ENCODE results near the gene SPSB4.

Gene SPSB4

DNA sequence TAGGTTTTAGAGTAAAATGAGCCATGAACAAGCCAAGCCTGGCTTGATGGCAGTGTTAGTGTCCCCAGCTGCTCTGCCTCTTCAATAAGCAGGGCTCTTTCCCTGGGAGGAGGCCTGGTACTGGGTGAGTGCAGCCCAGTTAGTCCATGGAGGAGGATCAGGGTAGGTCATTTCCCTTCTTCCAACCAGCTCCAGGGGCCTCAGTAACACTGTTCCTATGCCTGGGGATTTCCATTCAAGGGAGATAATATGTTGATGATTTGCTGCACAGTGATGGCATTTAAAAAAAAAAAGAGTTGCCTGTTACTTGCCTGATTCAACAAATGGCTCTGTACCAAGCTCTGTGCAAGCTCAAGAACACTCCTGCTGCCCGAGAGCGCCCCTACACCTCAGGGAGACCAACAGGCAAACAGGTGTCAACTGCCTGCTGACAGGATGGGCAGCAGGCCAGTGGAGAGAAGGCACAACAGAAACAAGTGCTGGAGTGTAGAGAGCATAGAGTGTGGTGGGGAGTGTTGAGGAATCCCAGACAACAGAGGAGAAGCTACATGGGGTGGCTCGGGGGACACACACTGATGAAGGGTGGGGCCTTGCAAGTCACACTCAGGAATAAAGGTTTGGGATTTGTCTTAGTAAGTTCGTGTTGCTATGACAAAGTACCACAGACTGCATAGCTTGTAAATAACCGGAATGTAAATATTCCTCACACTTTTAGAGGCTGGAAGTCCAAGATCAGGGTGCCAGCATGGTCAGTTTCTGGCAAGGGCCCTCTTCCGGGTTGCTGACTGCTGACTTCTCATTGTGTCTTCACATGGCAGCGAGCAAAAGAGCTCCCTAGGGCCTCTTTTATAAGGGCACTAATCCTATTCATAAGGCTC, 101.9 kb downstream of the SPSB4 start:
- no peak for DNase-seq (ENCODE audit: low read depth)

GRCh38 chr3:141153679-141153966, 102.5 kb downstream of the SPSB4 start:
- no peak for DNase-seq (ENCODE audit: low read depth)

DNA sequence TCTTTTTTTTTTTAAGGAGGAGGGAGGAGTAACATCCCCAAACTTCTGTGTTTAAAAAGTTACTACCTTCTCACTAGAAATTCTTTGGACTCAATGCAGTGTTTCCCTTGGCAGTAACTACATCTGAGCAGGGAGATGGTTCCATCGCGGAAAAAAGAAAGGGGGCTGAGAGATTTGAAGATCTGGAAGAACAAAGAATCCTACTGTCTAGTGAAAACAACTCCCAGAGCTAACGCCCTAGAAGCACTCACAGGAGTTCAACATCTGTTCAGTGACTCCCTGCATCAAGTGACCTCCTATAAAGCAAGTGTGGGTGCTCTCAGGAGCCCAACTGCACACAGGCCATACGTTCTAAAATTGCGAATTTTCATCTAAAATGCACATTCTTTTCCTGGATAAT, 113.7 kb downstream of the SPSB4 start:
- no peak for DNase-seq (ENCODE audit: low read depth)

DNA sequence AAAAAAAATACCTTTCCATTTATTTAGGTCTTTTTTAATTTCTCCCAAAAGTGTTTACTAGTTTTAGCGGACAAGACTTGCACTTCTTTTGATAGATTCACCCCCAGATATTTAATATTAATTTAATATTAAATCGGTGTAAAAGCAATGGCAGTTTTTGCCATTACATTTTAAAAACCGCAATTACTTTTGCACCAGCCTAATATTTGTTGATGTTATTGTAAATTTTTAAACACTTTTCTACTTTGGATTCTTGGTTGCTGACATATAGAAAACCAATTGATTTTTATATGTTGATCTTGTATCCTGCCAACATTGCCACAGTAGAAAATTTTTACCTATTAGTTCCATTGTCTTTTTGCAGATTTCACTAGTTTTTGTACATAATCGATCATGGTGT, 116.5 kb downstream of the SPSB4 start:
- DNase-seq (ENCODE audit: low read depth): no peak

- DNase-seq (ENCODE audit: low read depth): no peak
Observed at GRCh38 chr3:141170678-141171295, 119.6 kb downstream of the SPSB4 start.

- no peak for DNase-seq (ENCODE audit: low read depth)
Observed at GRCh38 chr3:141174674-141175073, 123.5 kb downstream of the SPSB4 start.

GRCh38 chr3:141176775-141177174, 125.6 kb downstream of the SPSB4 start:
- DNase-seq (ENCODE audit: low read depth): no peak

DNA sequence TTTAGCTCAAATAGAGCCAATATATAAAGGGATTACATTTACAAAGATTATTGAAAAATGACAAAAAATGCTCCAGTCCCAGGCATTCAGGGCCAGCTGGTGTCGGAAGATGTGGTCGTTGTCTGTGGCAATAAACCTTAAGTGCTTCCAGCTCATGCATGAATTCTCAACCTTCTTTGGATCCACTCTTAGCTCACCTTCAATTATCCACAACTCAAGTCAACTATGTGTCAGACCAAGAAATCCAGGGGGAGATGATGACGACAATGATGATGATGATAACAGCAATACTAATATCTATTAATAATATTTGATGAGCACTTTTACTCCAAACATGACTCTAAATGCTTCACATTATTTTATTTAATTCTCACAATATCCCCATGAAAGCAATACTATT, 126.9 kb downstream of the SPSB4 start:
- DNase-seq (ENCODE audit: low read depth): no peak

- no peak for DNase-seq (ENCODE audit: low read depth)
Observed at GRCh38 chr3:141178551-141178950, 127.4 kb downstream of the SPSB4 start.

DNA sequence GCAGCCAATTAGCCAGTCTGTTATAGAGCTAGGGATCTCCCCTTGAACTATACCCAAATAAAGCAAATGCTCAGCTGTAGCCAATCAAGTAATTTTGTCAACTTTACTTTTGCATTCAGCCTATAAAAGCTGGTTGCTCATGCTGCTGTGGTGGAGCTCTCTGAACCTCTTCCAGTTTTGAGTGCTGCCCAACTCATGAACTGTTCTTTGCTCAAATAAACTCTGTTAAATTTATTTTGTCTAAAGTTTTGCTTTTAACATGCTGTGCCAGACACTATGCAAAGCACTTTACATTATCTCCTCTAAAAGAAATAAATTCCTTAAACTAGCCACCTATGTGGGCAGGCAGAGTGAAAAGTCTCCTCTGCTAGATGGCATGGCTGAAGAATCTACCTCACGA, 128.8 kb downstream of the SPSB4 start:
- no peak for DNase-seq (ENCODE audit: low read depth)

DNA sequence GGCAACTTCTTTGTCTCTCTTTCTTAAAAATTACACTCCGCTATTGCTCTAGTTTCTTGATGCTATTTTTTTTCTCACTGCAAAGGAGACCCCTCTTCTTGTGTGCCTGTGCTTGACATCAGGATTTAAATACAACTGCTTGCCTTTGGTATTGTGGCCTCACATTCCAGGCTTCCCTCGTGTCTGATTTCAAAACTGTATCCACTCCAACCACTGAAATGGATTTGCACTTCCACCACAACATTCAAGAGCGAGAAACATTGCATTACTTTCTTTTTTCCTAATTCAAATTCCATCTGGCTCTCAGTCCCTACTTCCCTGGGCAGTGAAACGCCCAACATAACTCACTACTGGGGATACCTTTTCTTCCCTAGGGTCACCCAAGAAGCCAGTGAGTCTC, 130.0 kb downstream of the SPSB4 start:
- DNase-seq (ENCODE audit: low read depth): no peak

- DNase-seq (ENCODE audit: low read depth): no peak
Observed at GRCh38 chr3:141181819-141182218, 130.7 kb downstream of the SPSB4 start.

DNA sequence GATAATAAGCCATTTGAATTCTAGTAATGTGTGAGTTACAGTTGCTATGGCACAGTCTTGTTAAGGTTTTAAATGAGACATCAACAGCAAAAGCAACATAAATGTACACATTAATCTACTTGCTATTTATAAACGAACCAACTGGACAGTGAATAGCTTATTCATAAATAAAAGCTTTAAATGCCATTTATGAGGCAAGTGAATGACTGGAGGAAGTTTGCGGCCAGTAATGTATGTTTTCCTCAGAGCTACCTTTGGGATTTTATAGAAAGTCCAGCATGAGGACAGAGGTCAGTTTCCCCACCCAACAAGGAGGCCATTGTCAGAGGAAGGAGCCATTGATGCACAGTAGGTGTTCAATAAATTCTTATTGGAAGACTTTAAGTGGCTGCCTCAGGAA, 132.5 kb downstream of the SPSB4 start:
- no peak for DNase-seq (ENCODE audit: low read depth)

- no peak for DNase-seq (ENCODE audit: low read depth)
Observed at GRCh38 chr3:141184430-141184829, 133.3 kb downstream of the SPSB4 start.

- DNase-seq (ENCODE audit: low read depth): no peak
Observed at GRCh38 chr3:141191097-141191749, 140.1 kb downstream of the SPSB4 start.

GRCh38 chr3:141192345-141192744, 141.2 kb downstream of the SPSB4 start:
- peak; percentile 96 for DNase-seq (ENCODE audit: low read depth)

DNA sequence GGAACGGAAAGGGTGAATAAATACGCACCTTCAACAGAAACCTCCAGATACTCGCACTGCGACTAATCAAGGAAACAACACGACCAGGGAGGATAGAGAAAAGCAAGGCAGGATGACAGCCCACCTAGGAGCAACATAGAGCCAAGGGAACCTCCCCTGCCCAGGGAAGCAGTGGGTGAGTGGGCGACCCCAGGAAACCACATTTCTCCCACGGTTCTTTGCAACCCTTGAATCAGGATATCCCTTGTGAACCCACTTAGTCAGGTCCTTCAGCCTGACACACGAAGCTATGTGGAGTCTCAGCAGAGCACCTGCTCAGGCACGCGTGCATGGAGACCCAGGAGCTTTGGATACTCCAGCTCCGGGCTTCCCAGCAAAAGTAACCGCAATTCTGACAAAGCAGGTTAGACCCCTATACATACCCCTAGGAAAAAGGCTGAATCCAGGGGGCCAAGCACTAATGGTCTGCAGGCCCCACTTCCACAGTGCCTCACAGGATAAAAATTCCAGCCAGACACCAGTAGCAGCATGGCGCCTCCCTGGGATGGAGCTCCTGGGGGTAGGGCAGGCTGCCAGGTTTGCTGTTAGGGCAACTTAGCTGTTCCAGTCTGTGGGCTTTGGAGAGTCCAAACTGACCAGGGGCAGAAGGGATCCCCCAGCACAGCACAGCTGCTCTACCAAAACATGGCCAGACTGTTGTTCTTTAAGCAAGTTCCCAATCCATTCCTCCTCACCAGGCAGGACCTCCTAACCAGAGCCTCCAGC, 142.1 kb downstream of the SPSB4 start:
- DNase-seq (ENCODE audit: low read depth): no peak

Measured in stimulated activated CD8-positive, alpha-beta memory T cell treated with anti-CD3 and anti-CD28 coated beads, Interleukin-4, amount 100 ng/mL, for 24 hours (primary cell).